Left kidney (tissue), 8 donors: Measurements from ENCODE around the gene PIGS. TPM values are rescaled to one million over a fixed set of nuclear protein-coding genes. Genes with fewer than 3 reads are reported as not detected.
"Not testable (repeated sequence)": the region's sequence is repeated elsewhere in the genome, so short reads cannot be mapped to it uniquely, and the experiment has no call there.

Source experiments
- DNase-seq: peaks from one replicate; pipeline ENCODE4 v3.0.0-alpha.2; 2013
- long read RNA-seq, 8 donors: transcript quantifications; one replicate each; lab custom pipeline, GENCODE V29; 2026
- polyA plus RNA-seq: library from polyadenylated mRNA; unstranded; fragments of 120-200 nt; gene quantifications from one replicate; pipeline ENCODE4 v1.2.1, GENCODE V29; 2013; ENCODE audit not compliant: insufficient read length

PIGS gene
- polyA plus RNA-seq: 101 TPM
- long read RNA-seq, donor 1, transcript PIGS-202 (12 exons, 2,877 nt): major isoform, 21 of 40 reads
- long read RNA-seq, donor 1, transcript PIGS-206 (2 exons, 3,088 nt): minor isoform, 6 of 40 reads
- long read RNA-seq, donor 1, transcript PIGS-203 (11 exons, 2,815 nt): minor isoform, 5 of 40 reads
- long read RNA-seq, donor 1, partial matches to known transcripts: 6 of 40 reads
- long read RNA-seq, donor 1, other reads (novel, unspliced or antisense): 0 of 40 reads
- long read RNA-seq, donor 2, transcript PIGS-202 (12 exons, 2,877 nt): major isoform, 17 of 21 reads
- long read RNA-seq, donor 2, partial matches to known transcripts: 0 of 21 reads
- long read RNA-seq, donor 2, other reads (novel, unspliced or antisense): 0 of 21 reads
- long read RNA-seq, donor 3, transcript PIGS-203 (11 exons, 2,815 nt): minor isoform, 8 of 21 reads
- long read RNA-seq, donor 3, transcript PIGS-202 (12 exons, 2,877 nt): major isoform, 13 of 21 reads
- long read RNA-seq, donor 3, partial matches to known transcripts: 0 of 21 reads
- long read RNA-seq, donor 3, other reads (novel, unspliced or antisense): 0 of 21 reads
- long read RNA-seq, donor 4, partial matches to known transcripts: 0 of 1 reads
- long read RNA-seq, donor 4, other reads (novel, unspliced or antisense): 0 of 1 reads
- long read RNA-seq, donor 5, transcript PIGS-203 (11 exons, 2,815 nt): minor isoform, 7 of 35 reads
- long read RNA-seq, donor 5, transcript PIGS-202 (12 exons, 2,877 nt): major isoform, 21 of 35 reads
- long read RNA-seq, donor 5, partial matches to known transcripts: 0 of 35 reads
- long read RNA-seq, donor 5, other reads (novel, unspliced or antisense): 0 of 35 reads
- long read RNA-seq, donor 6, transcript PIGS-202 (12 exons, 2,877 nt): major isoform, 12 of 25 reads
- long read RNA-seq, donor 6, transcript PIGS-206 (2 exons, 3,088 nt): minor isoform, 9 of 25 reads
- long read RNA-seq, donor 6, partial matches to known transcripts: 0 of 25 reads
- long read RNA-seq, donor 6, other reads (novel, unspliced or antisense): 0 of 25 reads
- long read RNA-seq, donor 7, transcript PIGS-203 (11 exons, 2,815 nt): minor isoform, 5 of 33 reads
- long read RNA-seq, donor 7, transcript PIGS-202 (12 exons, 2,877 nt): major isoform, 20 of 33 reads
- long read RNA-seq, donor 7, partial matches to known transcripts: 5 of 33 reads
- long read RNA-seq, donor 7, other reads (novel, unspliced or antisense): 0 of 33 reads
- long read RNA-seq, donor 8, transcript PIGS-202 (12 exons, 2,877 nt): major isoform, 8 of 16 reads
- long read RNA-seq, donor 8, partial matches to known transcripts: 0 of 16 reads
- long read RNA-seq, donor 8, other reads (novel, unspliced or antisense): 0 of 16 reads

DNA sequence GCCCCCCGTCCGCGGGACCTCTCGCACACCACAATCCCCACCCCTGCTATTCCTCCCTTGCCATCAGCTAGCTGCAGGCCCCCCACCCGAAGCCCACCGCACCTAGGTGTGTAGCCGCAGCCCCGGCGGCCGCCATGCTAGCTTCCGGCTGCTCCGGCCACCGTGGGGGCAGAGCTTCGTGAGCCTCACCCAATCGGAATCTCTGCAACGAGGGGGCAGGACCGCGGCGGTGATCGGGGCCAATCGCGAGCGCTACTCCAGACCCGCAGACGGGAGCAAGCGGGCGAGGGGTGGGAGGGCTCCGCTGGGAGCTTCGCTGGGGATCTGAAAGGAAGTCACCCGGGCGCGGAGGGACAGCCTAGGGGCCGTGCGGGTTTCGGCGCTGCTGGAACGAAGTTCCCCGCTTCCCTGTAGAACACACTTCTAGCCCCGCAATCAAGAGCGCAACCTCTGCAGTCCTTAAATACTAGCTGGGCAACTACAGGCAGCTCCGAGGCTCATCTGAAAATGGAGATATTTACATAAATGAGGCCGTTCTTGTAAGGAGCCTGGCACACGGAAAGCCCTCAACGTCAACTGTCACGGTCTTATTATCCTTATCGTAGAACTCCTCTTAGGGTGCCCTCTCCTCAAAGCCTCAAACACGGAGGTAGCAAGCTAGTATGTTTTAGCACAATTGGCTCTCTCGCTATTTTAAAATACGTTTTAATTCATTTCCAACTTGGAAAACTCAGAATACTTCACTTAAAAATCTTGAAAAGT is at the start of gene PIGS:
Gene PIGS, minus strand, starts transcription at position 164 of the 762 bp plus-strand sequence. Its CDS starts 28 bp downstream, at position 136.
- peak; percentile 82 for DNase-seq

- DNase-seq: no peak
Measured at GRCh38 chr17:28620010-28620409, 48.7 kb upstream of the PIGS start.

- DNase-seq: no peak
Measured at GRCh38 chr17:28618464-28618863, 47.1 kb upstream of the PIGS start.

DNA sequence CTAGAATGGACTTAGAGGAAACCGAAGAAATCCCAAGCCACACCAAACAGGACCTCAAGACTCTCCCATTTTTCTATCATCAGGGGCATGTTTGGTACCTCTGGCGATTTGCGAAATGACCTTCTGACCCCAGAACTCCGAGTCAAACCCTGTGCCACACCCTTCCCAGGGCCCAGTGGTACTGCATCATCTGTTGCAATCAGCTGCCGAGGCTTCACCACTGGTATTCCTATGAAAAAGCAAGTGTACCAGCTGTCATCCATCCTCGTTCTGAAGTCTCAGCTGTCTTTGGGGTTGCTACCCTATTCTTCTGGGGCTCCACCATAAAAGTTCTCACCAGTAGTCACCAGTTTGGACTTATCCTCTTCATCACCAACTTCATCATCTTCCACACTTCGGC is 45.0 kb upstream of the PIGS start:
- no peak for DNase-seq

- DNase-seq: no peak
Measured at GRCh38 chr17:28615260-28615940, 44.1 kb upstream of the PIGS start.

DNA sequence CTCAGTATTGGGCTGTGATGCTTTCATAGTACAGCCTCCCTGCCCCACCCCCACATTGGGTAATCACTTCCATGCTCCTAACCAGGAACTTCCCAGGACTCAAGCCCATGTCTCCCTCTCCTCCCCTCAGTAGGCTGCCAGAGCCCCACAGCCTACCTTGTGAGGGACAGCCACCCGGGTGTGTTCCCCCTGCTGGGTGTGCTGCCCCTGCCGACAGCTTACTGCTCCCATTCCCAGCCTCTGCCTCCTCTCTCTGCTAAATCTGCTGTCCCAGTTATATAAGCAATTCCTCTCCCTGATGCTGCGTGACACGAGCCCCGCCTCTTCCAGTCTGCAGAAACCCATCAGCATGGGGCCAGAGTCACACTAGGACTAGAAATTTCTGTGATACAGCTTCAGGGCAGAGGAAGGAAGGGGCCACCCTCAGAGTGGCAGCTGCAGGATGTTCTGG is 42.6 kb upstream of the PIGS start, which contains the start of gene RSKR:
Gene RSKR, minus strand, starts transcription at position 255 of the 451 bp plus-strand sequence. Its CDS starts 24 bp downstream, at position 231.
- DNase-seq: no peak

DNA sequence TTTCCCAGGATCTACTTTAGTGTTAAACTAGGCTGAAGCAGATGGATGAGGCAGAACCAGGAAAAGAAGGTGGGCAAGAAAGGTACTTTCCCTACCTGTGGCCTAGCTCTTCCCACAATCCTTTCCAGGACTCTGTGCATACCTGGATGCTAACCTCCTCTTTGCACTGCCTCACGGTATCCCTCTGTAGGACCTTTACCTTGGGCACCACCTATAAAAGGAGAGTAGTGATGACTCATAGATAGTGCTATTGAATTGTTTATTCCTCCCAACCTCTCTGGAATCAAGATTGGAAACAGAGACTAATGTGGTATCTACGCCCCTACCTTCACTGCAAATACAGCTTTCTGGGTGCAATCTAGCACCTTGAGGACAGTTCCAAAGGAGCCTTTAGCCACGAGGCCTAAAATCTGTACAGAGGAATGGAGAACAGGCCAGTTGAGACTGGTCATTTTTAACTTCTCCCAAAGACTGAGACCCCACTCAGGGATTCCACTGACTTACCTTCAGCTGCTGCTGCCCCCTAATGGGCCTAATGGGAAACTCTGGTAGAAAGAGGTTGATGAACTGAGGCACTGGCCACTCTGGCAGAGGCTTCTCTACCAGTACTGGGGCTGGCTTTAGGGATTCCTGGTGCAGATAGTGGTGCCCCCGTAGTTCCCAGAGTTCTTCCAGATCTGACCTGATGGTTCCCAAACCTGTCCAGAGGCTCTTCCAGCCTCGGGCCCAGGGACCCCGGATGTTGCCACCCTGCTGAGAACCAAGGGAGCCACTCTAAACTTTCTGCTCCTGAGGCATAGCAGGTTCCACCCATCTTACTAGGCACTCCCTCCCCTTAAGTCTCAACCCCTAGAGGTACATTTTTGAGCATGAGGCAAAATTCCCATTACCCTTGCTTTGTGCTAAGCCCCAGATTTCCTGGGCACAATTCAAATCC is 41.9 kb upstream of the PIGS start:
- peak; percentile 33 for DNase-seq

DNA sequence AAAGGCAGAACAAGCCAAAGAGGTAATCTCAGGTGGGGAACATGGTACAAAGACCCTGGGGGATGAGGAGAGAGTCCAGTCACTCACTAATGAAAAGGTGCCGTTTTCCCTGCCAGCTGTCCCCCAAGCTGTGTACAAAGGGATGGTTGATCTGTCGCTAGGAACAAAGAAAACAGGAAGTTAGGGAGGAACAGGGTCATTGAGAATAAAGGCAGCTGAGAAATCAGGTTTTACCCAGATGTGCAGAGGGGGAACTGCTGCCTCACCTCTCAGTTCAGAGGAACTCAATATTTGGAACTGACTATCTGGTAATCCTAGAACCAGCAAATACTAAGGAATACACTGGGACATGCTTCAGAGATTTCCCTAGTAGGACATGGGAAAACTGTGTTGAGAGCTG is 41.2 kb upstream of the PIGS start:
- DNase-seq: no peak

DNA sequence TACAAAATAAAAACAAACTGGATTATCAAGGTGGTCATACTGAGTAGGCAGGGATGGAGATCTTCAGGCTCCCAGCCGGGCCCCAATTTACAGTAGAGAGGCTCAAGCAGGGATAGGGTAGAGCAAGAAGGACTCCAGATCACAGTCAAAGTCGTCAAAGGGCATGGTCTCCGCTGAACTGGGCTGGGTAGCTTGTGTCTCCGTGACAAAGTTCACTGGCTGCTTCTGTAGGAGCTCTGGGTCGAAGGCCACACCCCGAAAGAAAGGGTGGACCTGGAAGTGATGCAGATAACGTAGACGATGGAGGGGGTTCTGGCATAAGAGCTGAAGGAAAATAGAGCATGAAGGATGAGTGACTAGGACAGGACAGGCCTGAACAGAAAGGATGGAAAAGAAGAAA is 39.1 kb upstream of the PIGS start:
- no peak for DNase-seq

DNA sequence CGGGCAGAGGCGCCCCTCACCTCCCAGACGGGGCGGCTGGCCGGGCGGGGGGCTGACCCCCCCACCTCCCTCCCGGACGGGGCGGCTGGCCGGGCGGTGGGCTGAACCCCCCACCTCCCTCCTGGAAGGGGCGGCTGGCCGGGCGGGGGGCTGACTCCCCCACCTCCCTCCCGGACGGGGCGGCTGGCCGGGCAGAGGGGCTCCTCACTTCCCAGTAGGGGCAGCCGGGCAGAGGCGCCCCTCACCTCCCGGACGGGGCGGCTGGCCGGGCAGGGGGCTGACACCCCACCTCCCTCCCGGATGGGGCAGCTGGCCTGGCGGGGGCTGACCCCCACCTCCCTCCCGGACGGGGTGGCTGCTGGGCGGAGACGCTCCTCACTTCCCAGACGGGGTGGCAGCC is 32.7 kb upstream of the PIGS start:
- DNase-seq: not testable (repeated sequence)

- peak; percentile 48 for DNase-seq
Measured at GRCh38 chr17:28599311-28600184, 28.2 kb upstream of the PIGS start.

GRCh38 chr17:28598799-28599310 is 27.5 kb upstream of the PIGS start, which contains the start of gene SPAG5:
Gene SPAG5 (minus strand): TSS chr17:28599025. CDS start chr17:28598946, 79 bp downstream.
- peak; percentile 92 for DNase-seq

DNA sequence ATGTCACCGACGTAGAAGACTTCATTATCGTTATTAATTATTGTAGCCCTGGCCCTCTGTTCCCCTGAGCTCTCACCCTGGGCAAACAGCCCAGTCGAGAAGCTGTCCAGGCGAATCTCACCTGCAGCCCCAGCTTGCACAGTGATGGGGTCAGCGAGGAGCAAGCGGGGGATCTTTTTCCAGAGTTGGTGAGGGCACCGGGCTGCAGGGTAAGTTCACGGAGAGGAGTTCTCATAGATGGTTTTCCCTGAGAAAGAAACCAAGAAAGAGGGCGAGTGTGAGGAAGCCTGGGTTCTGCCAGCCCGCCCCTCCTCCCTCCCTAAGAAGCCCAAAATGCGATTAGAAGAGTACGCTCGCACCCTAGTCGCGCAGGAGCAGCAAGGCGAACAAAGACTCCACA is 27.1 kb upstream of the PIGS start:
- peak; percentile 11 for DNase-seq

DNA sequence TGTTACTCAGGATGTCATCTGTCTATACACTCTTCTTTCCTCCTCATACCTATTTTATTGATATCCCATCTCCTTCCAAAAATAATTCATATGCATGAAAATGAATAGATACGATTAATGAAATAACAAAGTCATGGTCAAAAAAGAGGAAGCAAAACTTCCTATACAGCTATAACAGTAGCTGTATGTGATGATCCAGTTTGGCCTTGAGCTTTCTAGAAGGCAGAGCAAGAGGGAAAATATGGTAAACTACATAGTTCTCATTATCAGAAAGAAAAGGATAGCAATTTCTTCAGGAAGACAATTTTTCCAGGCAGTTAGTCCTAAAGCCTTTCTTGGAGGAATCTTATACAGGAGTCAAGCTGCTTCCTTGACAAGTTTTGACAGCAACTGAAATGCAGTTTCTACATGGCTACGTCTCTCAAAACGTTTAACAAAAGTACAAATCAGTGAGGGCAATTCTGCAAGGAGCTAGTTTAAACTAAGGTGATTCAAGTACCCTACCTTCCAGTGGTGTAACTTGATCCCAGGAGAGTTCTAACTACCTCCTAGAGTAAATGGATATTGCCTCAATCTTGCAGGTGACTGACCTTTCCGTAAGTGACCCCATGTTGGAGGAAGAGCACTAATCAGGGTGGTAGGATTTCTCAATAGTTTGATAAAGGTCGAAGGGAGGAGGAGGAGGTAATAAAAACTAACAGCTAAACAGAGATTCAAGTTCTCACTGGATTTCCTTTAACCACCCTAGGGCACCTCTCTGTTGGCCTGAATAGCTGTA is 26.5 kb upstream of the PIGS start:
- no peak for DNase-seq

DNA sequence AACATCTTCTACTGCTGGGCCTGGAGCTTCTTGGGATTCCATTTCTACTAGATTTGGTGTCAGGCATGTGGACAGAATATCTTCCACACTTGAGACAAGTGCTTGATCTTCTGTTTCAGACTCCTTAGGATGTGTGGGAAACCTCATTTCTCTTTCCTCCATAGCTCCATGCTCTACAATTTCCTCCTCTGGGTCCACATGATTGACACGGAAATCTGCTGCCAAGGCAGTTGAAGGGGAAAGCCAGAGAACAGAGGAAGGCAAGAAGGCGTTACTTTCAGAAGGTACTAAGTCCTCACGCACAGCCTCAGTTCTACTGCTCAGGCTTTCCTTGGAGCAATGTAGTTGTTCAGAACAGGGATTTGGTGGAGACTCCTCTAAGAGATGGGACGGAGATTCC is 20.9 kb upstream of the PIGS start:
- DNase-seq: no peak

- no peak for DNase-seq
Measured at GRCh38 chr17:28585851-28586250, 14.5 kb upstream of the PIGS start.

- no peak for DNase-seq
Measured at GRCh38 chr17:28584434-28584833, 13.1 kb upstream of the PIGS start.
